NCI-H1092 treated with DMSO at 0.1 percent for 48 hours (cell line): ENCODE measurements around the gene JMJD7.
"Not testable (repeated sequence)": the region's sequence is repeated elsewhere in the genome, so short reads cannot be mapped to it uniquely, and the experiment has no call there.

Experiments
- DNase-seq: peaks from one replicate; lab custom pipeline; 2025; lab: John Stamatoyannopoulos, UW

JMJD7 gene

DNA sequence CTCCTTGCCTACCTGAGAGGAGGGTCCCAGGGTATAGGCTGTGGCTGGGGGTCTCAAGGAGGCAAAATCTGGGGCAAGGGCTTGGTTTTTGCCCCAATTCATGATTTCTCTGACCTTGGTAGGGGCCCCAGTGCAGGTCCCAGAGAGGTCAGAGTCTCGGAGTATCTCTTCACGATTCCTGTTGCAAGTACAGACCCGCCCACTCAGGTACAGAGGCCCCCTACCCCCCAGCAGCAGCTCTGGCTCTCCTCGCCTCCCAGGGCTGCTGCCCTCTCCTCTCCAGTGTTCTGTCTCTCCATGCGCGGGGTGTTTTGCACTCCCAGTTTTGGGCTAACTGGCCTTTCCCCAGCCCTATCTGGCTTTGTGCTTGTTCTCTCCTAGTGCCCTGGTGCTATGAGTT is 5.4 kb upstream of the JMJD7 start:
- no peak for DNase-seq

GRCh38 chr15:41822957-41823356 is 4.9 kb upstream of the JMJD7 start:
- DNase-seq, result no peak

DNA sequence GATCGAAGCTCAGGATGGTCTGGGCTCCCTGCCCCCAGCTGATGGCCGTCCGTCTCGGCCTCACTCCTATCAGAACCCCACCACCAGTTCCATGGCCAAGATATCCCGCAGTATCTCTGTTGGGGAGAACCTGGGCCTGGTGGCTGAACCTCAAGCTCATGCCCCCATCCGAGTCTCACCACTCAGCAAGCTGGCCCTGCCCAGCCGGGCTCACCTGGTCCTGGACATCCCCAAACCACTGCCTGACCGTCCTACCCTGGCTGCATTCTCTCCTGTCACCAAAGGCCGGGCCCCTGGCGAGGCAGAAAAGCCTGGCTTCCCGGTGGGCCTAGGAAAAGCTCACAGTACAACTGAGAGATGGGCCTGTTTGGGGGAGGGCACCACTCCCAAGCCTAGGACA is 4.4 kb upstream of the JMJD7 start:
- no peak for DNase-seq

GRCh38 chr15:41824062-41824745 is 3.7 kb upstream of the JMJD7 start:
- no peak for DNase-seq

DNA sequence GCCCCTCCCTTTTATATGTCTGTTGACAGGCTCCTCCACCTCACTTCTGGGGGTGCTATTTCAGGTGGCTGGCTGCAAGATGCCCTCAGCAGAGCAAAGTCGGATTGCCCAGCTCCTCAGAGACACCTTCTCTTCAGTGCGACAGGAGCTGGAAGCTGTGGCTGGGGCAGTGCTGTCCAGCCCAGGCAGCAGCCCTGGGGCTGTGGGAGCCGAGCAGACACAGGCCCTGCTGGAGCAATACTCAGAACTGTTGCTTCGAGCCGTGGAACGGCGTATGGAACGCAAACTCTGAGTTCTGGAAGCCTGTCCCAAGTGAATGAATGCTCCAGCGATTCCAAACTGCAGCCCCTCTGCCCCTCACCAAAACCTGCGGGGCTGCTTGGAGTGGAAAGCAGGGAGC is 2.7 kb upstream of the JMJD7 start:
- DNase-seq, result no peak

GRCh38 chr15:41825572-41826535 is 2.0 kb upstream of the JMJD7 start:
- DNase-seq, result no peak

- no peak for DNase-seq
Observed at GRCh38 chr15:41827290-41827879, 507 bp upstream of the JMJD7 start.

- DNase-seq, result no peak
Observed at GRCh38 chr15:41828807-41829141, 882 bp downstream of the JMJD7 start.

DNA sequence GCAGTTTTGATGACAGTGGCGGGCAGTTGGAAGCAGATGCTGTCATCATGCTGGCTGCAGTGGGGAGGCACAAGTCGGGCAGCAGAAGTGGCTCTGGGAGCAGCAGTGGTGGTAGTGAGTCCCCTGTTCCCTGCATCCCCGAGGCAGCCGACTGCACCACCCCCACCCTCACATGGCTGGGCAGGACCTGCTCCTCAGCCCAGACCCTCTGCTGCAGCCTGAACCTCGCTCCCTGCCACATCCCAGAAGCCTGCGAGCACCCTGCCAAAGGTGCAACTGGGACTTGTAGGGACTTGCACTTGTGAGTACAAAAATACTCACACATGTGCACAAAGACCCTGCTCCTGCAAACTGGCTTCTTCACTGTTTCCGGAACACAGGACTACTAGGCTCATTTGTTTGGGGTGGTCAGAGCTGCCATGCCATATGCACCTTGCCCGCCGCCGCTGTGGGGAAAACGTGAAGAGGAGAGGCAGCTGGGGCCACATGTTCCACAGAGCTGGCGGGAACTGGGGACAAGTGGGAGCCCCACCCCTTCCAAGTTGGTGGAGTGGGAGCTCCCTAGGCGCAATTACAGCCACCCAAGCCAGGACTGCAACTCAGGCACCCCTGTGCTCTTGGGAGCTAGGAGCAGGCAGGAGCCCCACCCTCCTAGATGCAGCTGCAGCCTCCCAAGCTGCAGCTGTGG is 2.2 kb downstream of the JMJD7 start:
- no peak for DNase-seq

- not testable (repeated sequence) for DNase-seq
Observed at GRCh38 chr15:41831291-41831690, 3.4 kb downstream of the JMJD7 start.

GRCh38 chr15:41832208-41832607 is 4.3 kb downstream of the JMJD7 start:
- no peak for DNase-seq

DNA sequence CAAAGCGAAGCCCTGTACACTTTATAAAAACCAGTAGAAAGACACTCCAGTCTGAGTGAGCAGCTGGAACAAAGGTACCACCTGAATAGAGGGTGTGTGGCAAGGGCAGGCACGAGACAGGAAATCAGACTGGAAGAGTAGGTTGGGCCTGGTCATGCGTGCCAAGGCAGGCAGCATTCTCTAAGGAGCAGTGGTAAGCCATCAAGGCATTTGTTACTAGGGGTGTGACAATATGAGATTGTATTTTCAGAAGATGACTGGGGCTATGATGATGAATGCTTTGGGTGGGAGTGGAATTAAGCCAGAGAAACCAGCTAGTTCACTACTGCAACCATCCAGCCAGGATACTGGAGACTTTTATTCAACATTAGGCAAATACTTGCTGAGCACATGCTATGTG is 5.0 kb downstream of the JMJD7 start:
- no peak for DNase-seq

DNA sequence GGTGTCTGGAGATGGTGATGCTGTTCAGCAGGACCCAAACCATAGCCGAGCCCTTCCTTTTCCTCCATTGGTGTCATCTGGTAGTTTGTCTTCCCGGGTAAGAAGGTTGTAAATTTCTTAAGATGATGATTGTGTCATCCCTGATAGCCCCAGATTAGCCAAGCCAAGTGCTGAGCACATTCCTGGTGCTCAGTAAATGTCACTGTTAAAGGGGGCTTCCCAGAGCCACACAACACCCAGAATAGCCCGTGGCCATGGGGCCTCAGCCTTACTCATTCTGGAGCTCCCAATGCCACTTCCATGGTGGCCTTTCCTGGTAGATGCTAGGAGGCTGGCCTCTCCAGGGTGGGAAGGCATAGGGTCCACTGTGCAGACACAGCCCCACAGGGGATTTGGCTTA is 6.2 kb downstream of the JMJD7 start:
- no peak for DNase-seq

GRCh38 chr15:41836073-41836472 is 8.2 kb downstream of the JMJD7 start:
- no peak for DNase-seq

DNA sequence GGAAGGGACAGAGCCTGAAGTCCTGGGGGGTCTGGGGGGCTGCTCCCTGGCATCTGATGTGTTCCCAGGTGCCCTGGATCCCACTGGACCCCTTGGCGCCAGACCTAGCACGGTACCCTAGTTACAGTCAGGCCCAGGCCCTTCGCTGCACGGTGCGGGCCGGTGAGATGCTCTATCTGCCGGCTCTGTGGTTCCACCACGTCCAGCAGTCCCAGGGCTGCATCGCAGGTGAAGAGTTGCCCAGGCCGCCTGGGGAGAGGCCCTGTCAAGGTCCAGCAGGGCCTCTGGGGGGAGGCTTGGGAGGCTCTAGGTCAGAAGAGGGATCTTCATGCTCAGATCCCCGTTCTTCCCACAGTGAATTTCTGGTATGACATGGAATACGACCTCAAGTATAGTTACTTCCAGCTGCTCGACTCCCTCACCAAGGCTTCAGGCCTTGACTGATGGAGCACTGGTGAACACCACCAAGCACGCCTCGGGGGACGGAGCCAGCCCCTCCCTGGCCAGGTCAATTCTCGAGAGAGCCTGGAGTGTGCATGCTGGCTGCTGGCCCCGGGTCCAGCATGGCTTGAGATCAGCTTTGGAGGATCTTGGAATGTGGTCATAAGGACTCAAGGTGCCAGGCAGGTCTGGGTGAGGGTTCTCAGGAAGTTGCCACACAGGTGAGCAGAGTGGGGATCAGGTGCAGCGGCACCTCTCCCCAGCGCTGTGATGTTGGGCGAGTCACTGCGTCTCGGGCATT is 9.0 kb downstream of the JMJD7 start:
- no peak for DNase-seq

DNA sequence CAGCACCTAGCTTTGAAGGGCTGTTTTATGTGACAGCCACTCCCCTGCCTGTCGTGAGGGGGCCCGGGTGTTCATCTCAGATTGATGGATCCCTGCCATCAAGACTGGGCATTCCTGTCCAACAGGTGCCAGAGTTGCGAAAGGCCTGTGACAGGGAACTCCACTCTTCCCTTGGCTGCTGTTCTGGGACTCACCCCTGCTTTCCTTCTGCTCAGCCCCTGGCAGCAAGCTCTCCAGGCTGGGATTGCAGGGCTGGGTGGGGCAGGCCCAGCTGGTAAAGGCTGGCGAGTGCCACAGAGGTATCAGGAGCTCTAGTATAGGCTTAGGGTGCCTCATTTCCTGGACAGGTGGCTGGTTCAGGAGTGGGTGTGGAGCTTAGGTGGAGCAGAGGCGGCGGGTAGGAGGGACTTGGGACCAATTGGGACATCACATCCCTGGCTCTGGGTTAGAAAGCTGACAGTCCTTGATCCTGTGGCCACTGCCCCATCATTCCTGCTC is 10.6 kb downstream of the JMJD7 start, which contains the start of gene PLA2G4B:
TSS of gene PLA2G4B (plus strand) at position 448 of the 498 bp plus-strand sequence. CDS start 67 bp downstream, outside the sequence.
- peak; percentile 4 for DNase-seq

DNA sequence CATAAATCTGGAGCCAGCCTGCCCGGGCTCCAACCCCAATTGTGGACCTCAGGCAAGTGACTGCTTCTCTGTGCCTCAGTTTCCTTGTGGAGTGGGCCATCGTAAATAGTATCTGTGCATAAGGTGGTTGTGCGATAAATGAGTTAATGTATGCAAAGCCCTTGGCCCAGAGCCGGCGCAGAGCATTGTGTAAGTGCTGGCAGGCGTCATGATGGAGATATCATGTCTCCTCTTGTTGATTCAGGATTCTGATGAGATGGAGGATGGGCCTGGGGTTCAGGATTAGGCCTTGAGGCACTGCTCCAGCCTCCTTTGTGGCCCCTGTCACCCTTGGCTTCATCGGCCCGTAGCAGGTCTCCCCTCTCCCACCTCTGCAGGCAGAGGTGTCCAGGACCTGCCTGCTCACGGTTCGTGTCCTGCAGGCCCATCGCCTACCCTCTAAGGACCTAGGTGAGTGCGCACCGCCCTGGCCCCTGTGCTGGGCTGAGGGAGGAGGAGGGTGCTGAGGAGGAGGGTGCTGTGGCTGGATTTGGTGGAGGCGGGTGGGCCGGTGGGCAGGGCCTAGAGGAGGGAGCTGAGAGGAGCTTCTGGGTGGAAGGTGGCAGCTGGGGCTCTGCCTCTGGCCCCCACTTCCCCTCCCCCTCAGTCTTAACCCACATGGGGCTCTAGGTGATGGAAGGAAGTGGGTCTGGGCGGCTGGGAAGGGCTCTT is 12.0 kb downstream of the JMJD7 start:
- peak; percentile 27 for DNase-seq

- DNase-seq, result no peak
Observed at GRCh38 chr15:41840673-41841072, 12.8 kb downstream of the JMJD7 start.

- no peak for DNase-seq
Observed at GRCh38 chr15:41841131-41841530, 13.2 kb downstream of the JMJD7 start.

- no peak for DNase-seq
Observed at GRCh38 chr15:41842229-41842628, 14.3 kb downstream of the JMJD7 start.

DNA sequence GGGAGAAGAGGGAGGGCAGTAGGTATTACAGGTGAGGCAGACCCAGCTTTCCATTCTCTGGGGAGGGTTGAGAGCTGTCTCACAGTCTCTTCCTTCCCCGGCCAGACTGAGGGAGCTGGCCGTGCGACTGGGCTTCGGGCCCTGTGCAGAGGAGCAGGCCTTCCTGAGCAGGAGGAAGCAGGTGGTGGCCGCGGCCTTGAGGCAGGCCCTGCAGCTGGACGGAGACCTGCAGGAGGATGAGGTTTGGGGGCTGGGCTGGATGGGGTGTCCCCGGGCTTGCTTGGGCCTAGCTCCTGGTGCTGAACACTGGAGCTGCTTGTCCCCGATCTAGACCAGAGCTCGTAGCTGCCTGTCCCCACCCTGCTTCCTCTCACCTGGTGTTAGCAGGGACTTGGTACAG is 15.7 kb downstream of the JMJD7 start:
- DNase-seq, result no peak
